Measurements from ENCODE around the gene FSCN2. TPM values are rescaled to one million over a fixed set of nuclear protein-coding genes. Genes with fewer than 3 reads are reported as not detected.

Gene FSCN2, protein sequence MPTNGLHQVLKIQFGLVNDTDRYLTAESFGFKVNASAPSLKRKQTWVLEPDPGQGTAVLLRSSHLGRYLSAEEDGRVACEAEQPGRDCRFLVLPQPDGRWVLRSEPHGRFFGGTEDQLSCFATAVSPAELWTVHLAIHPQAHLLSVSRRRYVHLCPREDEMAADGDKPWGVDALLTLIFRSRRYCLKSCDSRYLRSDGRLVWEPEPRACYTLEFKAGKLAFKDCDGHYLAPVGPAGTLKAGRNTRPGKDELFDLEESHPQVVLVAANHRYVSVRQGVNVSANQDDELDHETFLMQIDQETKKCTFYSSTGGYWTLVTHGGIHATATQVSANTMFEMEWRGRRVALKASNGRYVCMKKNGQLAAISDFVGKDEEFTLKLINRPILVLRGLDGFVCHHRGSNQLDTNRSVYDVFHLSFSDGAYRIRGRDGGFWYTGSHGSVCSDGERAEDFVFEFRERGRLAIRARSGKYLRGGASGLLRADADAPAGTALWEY
- total RNA-seq (1 to 10 TPM in 1 of 10 donors, under 1 TPM in 7, not detected in 2; 0.28 to 1.3 (median 0.45) TPM), polyA plus RNA-seq (under 1 TPM; 0.14 to 0.95 TPM)
- long read RNA-seq, donor 1 = 0 reads
- long read RNA-seq, donor 2 = 0 reads
- long read RNA-seq, donor 3 = 0 reads

DNA sequence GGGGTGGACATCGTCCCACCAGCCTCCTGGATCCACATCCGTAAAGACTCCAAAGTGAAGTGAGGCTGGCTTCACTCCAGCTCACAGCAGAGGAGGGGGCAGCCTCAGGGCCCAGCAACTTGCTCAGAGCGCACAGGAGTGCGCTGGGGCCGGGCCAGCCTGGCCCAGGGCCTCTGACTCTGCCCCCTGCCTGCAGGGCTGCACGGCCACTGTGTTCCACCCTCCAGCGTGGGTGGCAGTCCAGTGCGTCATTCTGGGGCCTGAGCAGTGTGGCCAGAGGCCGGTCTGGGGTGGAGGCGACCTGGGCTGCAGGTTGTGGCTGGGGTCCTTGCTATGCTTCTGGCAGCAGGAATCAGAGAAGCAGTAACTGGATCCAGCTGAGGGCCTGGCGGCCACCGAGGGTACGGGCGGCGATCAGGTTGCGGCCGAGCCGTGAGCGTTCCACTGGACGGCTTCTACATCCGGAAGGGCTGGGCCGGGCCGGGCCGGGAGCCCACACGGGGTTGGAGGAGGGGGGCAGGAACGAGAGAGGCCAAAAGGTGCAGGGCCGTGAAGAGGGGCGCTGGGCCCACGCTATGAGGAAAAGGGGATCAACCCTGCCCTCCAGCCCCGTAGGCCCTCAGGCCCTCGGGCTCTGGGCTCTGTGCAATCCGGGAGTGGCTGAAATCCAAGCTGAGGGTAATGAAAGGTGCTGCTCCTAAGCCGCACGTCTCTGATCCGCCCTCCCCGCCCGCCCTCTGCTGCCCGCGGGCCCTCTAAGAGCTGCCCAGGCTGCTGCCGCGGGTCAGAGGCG, at the start of gene FSCN2:
Gene FSCN2, plus strand, starts transcription at position 787 of the 793 bp plus-strand sequence. CDS start 155 bp downstream, outside the sequence.
- DNase-seq = peak in 1 of 2 donors; percentile 8
- no peaks in the 10 kb centered on the region for H3K9me3 ChIP-seq
- peak in 4 of 8 donors; percentile 24 to 43 (median 36) for ATAC-seq
- 49 to 50% methylated on average over 39 to 42 of the region's 42 CpGs for WGBS, 2 donors
- H3K27me3 ChIP-seq = peaks cover 0 to 67% (median 59%) of the 10 kb centered on the region in 7 donors
- peak within 1 kb of the TSS in 1 of 10 donors; percentile 2 for H3K4me3 ChIP-seq
- TF ChIP-seq, protein P1, sequence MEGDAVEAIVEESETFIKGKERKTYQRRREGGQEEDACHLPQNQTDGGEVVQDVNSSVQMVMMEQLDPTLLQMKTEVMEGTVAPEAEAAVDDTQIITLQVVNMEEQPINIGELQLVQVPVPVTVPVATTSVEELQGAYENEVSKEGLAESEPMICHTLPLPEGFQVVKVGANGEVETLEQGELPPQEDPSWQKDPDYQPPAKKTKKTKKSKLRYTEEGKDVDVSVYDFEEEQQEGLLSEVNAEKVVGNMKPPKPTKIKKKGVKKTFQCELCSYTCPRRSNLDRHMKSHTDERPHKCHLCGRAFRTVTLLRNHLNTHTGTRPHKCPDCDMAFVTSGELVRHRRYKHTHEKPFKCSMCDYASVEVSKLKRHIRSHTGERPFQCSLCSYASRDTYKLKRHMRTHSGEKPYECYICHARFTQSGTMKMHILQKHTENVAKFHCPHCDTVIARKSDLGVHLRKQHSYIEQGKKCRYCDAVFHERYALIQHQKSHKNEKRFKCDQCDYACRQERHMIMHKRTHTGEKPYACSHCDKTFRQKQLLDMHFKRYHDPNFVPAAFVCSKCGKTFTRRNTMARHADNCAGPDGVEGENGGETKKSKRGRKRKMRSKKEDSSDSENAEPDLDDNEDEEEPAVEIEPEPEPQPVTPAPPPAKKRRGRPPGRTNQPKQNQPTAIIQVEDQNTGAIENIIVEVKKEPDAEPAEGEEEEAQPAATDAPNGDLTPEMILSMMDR (IDR thresholded peaks at IDR 0.05) = peak in 3 of 9 donors; percentile 6 to 26 (median 12)
- H3K27ac ChIP-seq = no peak within 1 kb of the TSS
- H3K36me3 ChIP-seq = no peaks in the 10 kb centered on the region
- intact Hi-C loops (cut with DNase I) = no loop called here
- H3K4me1 ChIP-seq = peaks cover 0 to 15% (median 5%) of the 10 kb centered on the region in 9 donors

DNA sequence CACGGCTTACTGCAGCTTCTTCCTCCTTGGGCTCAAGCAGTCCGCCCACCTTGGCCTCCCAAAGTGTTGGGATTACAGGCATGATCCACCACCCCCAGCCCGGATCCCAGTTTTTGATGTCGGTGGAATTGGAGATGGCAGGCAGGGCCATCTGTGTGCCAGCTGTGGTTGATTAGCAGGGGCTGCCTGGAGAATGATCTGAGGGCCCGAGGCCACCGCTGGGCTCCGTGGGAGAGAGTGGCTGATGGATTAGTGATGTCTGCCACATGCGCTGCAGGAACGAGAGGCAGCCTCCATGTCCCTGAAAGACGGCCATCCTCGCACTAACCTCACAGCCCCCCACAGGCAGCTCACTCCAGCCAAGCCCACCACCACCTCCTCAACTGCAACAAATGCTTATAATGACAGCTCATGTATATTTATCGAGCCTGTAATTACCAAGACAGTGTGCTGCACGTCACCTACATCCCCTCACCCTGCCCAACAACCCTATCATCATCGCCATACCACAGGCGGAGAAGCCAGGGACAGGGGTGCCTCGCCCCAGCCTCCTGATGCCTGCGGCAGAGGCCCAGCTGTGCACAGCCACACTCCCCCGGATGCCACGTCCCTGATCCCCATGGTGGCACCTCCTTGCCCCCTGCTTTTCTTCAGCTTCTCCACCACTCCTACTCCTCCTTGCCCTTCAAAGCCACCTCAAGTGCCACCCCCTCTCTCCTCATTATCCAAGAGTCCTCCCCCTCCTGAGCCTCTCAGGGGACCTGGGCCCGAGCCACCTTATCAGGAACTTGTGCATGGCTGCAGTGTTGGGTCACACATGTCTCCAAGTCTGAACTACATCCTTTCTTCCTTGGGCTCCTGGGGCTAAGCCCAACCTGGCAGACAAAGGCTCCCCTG, 48.8 kb upstream of the FSCN2 start:
- 85 to 87% methylated on average over 20 of the region's 20 CpGs for WGBS, 2 donors
- DNase-seq (no peak), ATAC-seq (no peak)
- Histone ChIP-seq H3K4me3 (no peak overlapping the region), H3K27ac (no peak overlapping the region), H3K9me3 (no peaks in the 10 kb centered on the region), H3K27me3 (peaks cover 0 to 40% (median 0%) of the 10 kb centered on the region in 7 donors), H3K36me3 (no peaks in the 10 kb centered on the region), H3K4me1 (peaks cover 18 to 46% (median 39%) of the 10 kb centered on the region in 9 donors)
- TF ChIP-seq, protein P1 (IDR thresholded peaks at IDR 0.05) = no peak
- intact Hi-C loops (cut with DNase I) = loop anchor here in 9 of 10 donors (2.0 to 10.0 kb wide), 13 partner anchors 42 to 335 kb away; partner anchors contain the start of genes SLC38A10 (in 3 of the 9) and BAHCC1 (in 2 of the 9)

- intact Hi-C loops (cut with DNase I) = loop anchor here in 9 of 10 donors (1.0 to 10.0 kb wide), 12 partner anchors 58 to 336 kb away; partner anchors contain the start of genes SLC38A10 (in 3 of the 9) and BAHCC1 (in 2 of the 9)
- Histone ChIP-seq H3K9me3 (no peaks in the 10 kb centered on the region), H3K4me1 (peaks cover 18 to 53% (median 39%) of the 10 kb centered on the region in 9 donors), H3K27me3 (peaks cover 0 to 40% (median 0%) of the 10 kb centered on the region in 7 donors), H3K4me3 (peak overlapping the region in 3 of 10 donors; percentile 56 to 63 (median 58)), H3K36me3 (no peaks in the 10 kb centered on the region), H3K27ac (peak overlapping the region in 3 of 10 donors; percentile 31 to 60 (median 36))
- ATAC-seq (peak in 5 of 8 donors; percentile 15 to 26 (median 25)), DNase-seq (no peak)
- WGBS, 2 donors = 50 to 53% methylated on average over 21 of the region's 21 CpGs
- TF ChIP-seq, protein P1 (IDR thresholded peaks at IDR 0.05) = peak in 2 of 9 donors; percentile 2 to 26
These were observed 47.8 kb upstream of the FSCN2 start for GRCh38 chr17:81480140-81481072.
